ENCODE measurements around the gene POU2F1. TPM values are rescaled to one million over a fixed set of nuclear protein-coding genes. Genes with fewer than 3 reads are reported as not detected.

The POU2F1 gene
- total RNA-seq, 4 donors from 2014 or later: 3.8 to 7.3 (median 4.8) TPM

- in situ Hi-C loops (cut with MboI; ENCODE audit: low sequenced_read_pairs in 4 of 4) (no loop called here), intact Hi-C loops (cut with DNase I; ENCODE audit: low total_unique reads) (no loop called here)
- DNase-seq (no peak), ATAC-seq (no peak)
- TF ChIP-seq CTCF (IDR thresholded peaks at IDR 0.05 in 4 of 5, conservative IDR thresholded peaks at IDR 0.05 in 1 of 5) (no peak), POLR2A (IDR thresholded peaks at IDR 0.05) (no peak)
- no peaks in the 10 kb centered on the region for H3K27me3 ChIP-seq
- no peaks in the 10 kb centered on the region for H3K9me3 ChIP-seq
- no peaks in the 10 kb centered on the region for H3K4me1 ChIP-seq
- no peaks in the 10 kb centered on the region for H3K36me3 ChIP-seq
- no peak overlapping the region for H3K27ac ChIP-seq
- no peak overlapping the region for H3K4me3 ChIP-seq
These were observed 26.5 kb upstream of the POU2F1 start for GRCh38 chr1:167194182-167194581.

GRCh38 chr1:167196166-167196565, 24.5 kb upstream of the POU2F1 start:
- DNase-seq (no peak), ATAC-seq (no peak)
- Histone ChIP-seq H3K27ac (no peak overlapping the region), H3K9me3 (no peaks in the 10 kb centered on the region), H3K4me1 (no peaks in the 10 kb centered on the region), H3K27me3 (no peaks in the 10 kb centered on the region), H3K36me3 (no peaks in the 10 kb centered on the region), H3K4me3 (no peak overlapping the region)
- intact Hi-C loops (cut with DNase I; ENCODE audit: low total_unique reads): no loop called here
- in situ Hi-C loops (cut with MboI; ENCODE audit: low sequenced_read_pairs in 4 of 4): no loop called here
- no peak for TF ChIP-seq POLR2A (IDR thresholded peaks at IDR 0.05)
- no peak for TF ChIP-seq CTCF (IDR thresholded peaks at IDR 0.05 in 4 of 5, conservative IDR thresholded peaks at IDR 0.05 in 1 of 5)

GRCh38 chr1:167197236-167197635, 23.4 kb upstream of the POU2F1 start:
- H3K36me3 ChIP-seq: no peaks in the 10 kb centered on the region
- DNase-seq: no peak
- no peaks in the 10 kb centered on the region for H3K27me3 ChIP-seq
- TF ChIP-seq CTCF (IDR thresholded peaks at IDR 0.05 in 4 of 5, conservative IDR thresholded peaks at IDR 0.05 in 1 of 5) (no peak), POLR2A (IDR thresholded peaks at IDR 0.05) (no peak)
- H3K27ac ChIP-seq: no peak overlapping the region
- in situ Hi-C loops (cut with MboI; ENCODE audit: low sequenced_read_pairs in 4 of 4): no loop called here
- H3K4me3 ChIP-seq: no peak overlapping the region
- no peak for ATAC-seq
- intact Hi-C loops (cut with DNase I; ENCODE audit: low total_unique reads): no loop called here
- H3K9me3 ChIP-seq: no peaks in the 10 kb centered on the region
- no peaks in the 10 kb centered on the region for H3K4me1 ChIP-seq

- Histone ChIP-seq H3K4me3 (no peak overlapping the region), H3K27ac (no peak overlapping the region), H3K9me3 (no peaks in the 10 kb centered on the region), H3K27me3 (no peaks in the 10 kb centered on the region), H3K36me3 (no peaks in the 10 kb centered on the region), H3K4me1 (no peaks in the 10 kb centered on the region)
- ATAC-seq (no peak), DNase-seq (no peak)
- in situ Hi-C loops (cut with MboI; ENCODE audit: low sequenced_read_pairs in 4 of 4): no loop called here
- intact Hi-C loops (cut with DNase I; ENCODE audit: low total_unique reads): no loop called here
- TF ChIP-seq POLR2A (IDR thresholded peaks at IDR 0.05) (no peak), CTCF (IDR thresholded peaks at IDR 0.05 in 4 of 5, conservative IDR thresholded peaks at IDR 0.05 in 1 of 5) (no peak)
These were observed 23.0 kb upstream of the POU2F1 start for GRCh38 chr1:167197692-167198091.

GRCh38 chr1:167198518-167199133, 22.1 kb upstream of the POU2F1 start:
- Histone ChIP-seq H3K9me3 (no peaks in the 10 kb centered on the region), H3K36me3 (no peaks in the 10 kb centered on the region), H3K27ac (no peak overlapping the region), H3K27me3 (no peaks in the 10 kb centered on the region), H3K4me1 (no peaks in the 10 kb centered on the region), H3K4me3 (no peak overlapping the region)
- no peak for DNase-seq
- intact Hi-C loops (cut with DNase I; ENCODE audit: low total_unique reads): no loop called here
- in situ Hi-C loops (cut with MboI; ENCODE audit: low sequenced_read_pairs in 4 of 4): no loop called here
- ATAC-seq: no peak
- TF ChIP-seq POLR2A (IDR thresholded peaks at IDR 0.05) (no peak), CTCF (IDR thresholded peaks at IDR 0.05 in 4 of 5, conservative IDR thresholded peaks at IDR 0.05 in 1 of 5) (no peak)
